ENCODE results near the gene WNK2.

- TF ChIP-seq, protein P1, sequence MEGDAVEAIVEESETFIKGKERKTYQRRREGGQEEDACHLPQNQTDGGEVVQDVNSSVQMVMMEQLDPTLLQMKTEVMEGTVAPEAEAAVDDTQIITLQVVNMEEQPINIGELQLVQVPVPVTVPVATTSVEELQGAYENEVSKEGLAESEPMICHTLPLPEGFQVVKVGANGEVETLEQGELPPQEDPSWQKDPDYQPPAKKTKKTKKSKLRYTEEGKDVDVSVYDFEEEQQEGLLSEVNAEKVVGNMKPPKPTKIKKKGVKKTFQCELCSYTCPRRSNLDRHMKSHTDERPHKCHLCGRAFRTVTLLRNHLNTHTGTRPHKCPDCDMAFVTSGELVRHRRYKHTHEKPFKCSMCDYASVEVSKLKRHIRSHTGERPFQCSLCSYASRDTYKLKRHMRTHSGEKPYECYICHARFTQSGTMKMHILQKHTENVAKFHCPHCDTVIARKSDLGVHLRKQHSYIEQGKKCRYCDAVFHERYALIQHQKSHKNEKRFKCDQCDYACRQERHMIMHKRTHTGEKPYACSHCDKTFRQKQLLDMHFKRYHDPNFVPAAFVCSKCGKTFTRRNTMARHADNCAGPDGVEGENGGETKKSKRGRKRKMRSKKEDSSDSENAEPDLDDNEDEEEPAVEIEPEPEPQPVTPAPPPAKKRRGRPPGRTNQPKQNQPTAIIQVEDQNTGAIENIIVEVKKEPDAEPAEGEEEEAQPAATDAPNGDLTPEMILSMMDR (IDR thresholded peaks at IDR 0.05) = no peak
- no peak for TF ChIP-seq POLR2A (IDR thresholded peaks at IDR 0.05)
These were observed 52.7 kb downstream of the WNK2 start for GRCh38 chr9:93236541-93237206.
